ENCODE data around the gene TBX15. TPM values are rescaled to one million over a fixed set of nuclear protein-coding genes. Genes with fewer than 3 reads are reported as not detected.

Gene TBX15
- total and polyA plus RNA-seq, 9 donors: 0.08 to 0.60 (median 0.20) TPM; not detected in 1

GRCh38 chr1:118974661-118975060, 13.5 kb downstream of the TBX15 start:
- Histone ChIP-seq H3K27me3 (no peaks in the 10 kb centered on the region), H3K4me3 (no peak overlapping the region), H3K27ac (no peak overlapping the region), H3K36me3 (no peaks in the 10 kb centered on the region), H3K4me1 (ENCODE audit: insufficient read depth) (no peaks in the 10 kb centered on the region), H3K9me3 (no peaks in the 10 kb centered on the region)
- DNase-seq: no peak
- WGBS, 3 donors: 48 to 54% (median 49%) methylated on average over 4 of the region's 4 CpGs
- no peak for TF ChIP-seq POLR2A (IDR thresholded peaks at IDR 0.05)
- no peak for TF ChIP-seq CTCF (IDR thresholded peaks at IDR 0.05)
- no peak for TF ChIP-seq EP300 (IDR thresholded peaks at IDR 0.05)
- intact Hi-C loops (cut with DNase I): no loop called here

- no peak for TF ChIP-seq POLR2A (IDR thresholded peaks at IDR 0.05)
- no peak for TF ChIP-seq EP300 (IDR thresholded peaks at IDR 0.05)
- no peak for TF ChIP-seq CTCF (IDR thresholded peaks at IDR 0.05)
- no peaks in the 10 kb centered on the region for H3K27me3 ChIP-seq
- no peak overlapping the region for H3K27ac ChIP-seq
- H3K9me3 ChIP-seq: no peaks in the 10 kb centered on the region
- 41 to 59% (median 46%) methylated on average over 5 of the region's 5 CpGs for WGBS, 3 donors
- H3K4me3 ChIP-seq: no peak overlapping the region
- H3K4me1 ChIP-seq (ENCODE audit: insufficient read depth): no peaks in the 10 kb centered on the region
- intact Hi-C loops (cut with DNase I): no loop called here
- no peak for DNase-seq
- no peaks in the 10 kb centered on the region for H3K36me3 ChIP-seq
Measured at GRCh38 chr1:118973531-118974137, 14.5 kb downstream of the TBX15 start.

DNA sequence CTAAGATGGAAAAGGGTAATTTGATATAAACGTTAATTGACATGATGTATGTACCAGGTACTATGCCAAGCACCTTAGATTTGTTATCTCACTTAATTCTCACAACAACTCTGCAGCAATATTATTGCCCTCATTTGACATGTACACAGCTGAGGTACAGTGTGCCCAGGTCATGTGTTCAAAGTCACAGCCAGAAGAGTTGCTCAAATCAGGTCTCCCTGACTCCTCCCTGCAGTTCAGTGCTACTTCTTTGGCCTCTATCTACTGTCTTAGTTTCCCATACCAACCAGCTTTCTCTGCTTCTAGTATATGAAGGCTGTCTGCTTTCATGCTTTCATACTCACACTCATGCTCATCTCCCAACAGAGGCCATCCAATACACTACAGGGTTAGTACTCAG, 15.1 kb downstream of the TBX15 start:
- WGBS, 3 donors: 80 to 93% (median 80%) methylated on average over 1 of the region's 1 CpG
- no peaks in the 10 kb centered on the region for H3K36me3 ChIP-seq
- DNase-seq: no peak
- intact Hi-C loops (cut with DNase I): no loop called here
- no peaks in the 10 kb centered on the region for H3K9me3 ChIP-seq
- TF ChIP-seq CTCF (IDR thresholded peaks at IDR 0.05) (no peak), POLR2A (IDR thresholded peaks at IDR 0.05) (no peak), EP300 (IDR thresholded peaks at IDR 0.05) (no peak)
- H3K27ac ChIP-seq: no peak overlapping the region
- no peak overlapping the region for H3K4me3 ChIP-seq
- H3K4me1 ChIP-seq (ENCODE audit: insufficient read depth): no peaks in the 10 kb centered on the region
- H3K27me3 ChIP-seq: no peaks in the 10 kb centered on the region

- Histone ChIP-seq H3K27ac (no peak overlapping the region), H3K4me3 (no peak overlapping the region), H3K9me3 (no peaks in the 10 kb centered on the region), H3K4me1 (ENCODE audit: insufficient read depth) (no peaks in the 10 kb centered on the region), H3K27me3 (no peaks in the 10 kb centered on the region), H3K36me3 (no peaks in the 10 kb centered on the region)
- DNase-seq: no peak
- TF ChIP-seq POLR2A (IDR thresholded peaks at IDR 0.05) (no peak), CTCF (IDR thresholded peaks at IDR 0.05) (no peak), EP300 (IDR thresholded peaks at IDR 0.05) (no peak)
- intact Hi-C loops (cut with DNase I): no loop called here
- 65 to 79% (median 75%) methylated on average over 2 of the region's 2 CpGs for WGBS, 3 donors
Measured at GRCh38 chr1:118970451-118970850, 17.7 kb downstream of the TBX15 start.
